SK-N-SH treated with all-trans-retinoic acid at 6 μM for 48 hours (cell line): Measurements from ENCODE around the gene GK.

Experiments used
- ATAC-seq: fragments of 200-7000 bp; cut with Tn5 transposase; 3 replicates; pipeline ENCODE4 v1.9.1; 2020; ENCODE audit warnings: mild to moderate bottlenecking, moderate library complexity
- ARNTL ChIP-seq: fragments of 450-650 bp; formaldehyde crosslinking; IDR thresholded peaks from 2 replicates; pipeline ENCODE4 v1.5.0; 2020; ENCODE audit warnings: low read depth, mild to moderate bottlenecking, moderate library complexity, borderline replicate concordance
- BACH2 ChIP-seq: fragments of 250-450 bp; sonication (Bioruptor Pico); IDR thresholded peaks from 2 replicates; pipeline ENCODE4 v1.9.0; 2021; ENCODE audit warnings: mild to moderate bottlenecking, borderline replicate concordance
- ESRRG ChIP-seq: fragments of 250-450 bp; sonication (Bioruptor Pico); IDR thresholded peaks from 2 replicates; pipeline ENCODE4 v1.6.1; 2021; ENCODE audit warnings: mild to moderate bottlenecking
- GLIS3 ChIP-seq: fragments of 250-450 bp; sonication (Bioruptor Pico); IDR thresholded peaks from 2 replicates; pipeline ENCODE4 v1.5.0; 2020; ENCODE audit warnings: mild to moderate bottlenecking, moderate library complexity
- ISL1 ChIP-seq: fragments of 250-450 bp; sonication (Bioruptor Pico); IDR thresholded peaks from 2 replicates; pipeline ENCODE4 v2.1.2; 2022; ENCODE audit warnings: mild to moderate bottlenecking, moderate library complexity
- POU6F1 ChIP-seq: fragments of 250-450 bp; sonication (Bioruptor Pico); IDR thresholded peaks from 2 replicates; pipeline ENCODE4 v1.8.0; 2021; ENCODE audit warnings: low read depth, mild to moderate bottlenecking, moderate library complexity, borderline replicate concordance
- PPARA ChIP-seq: fragments of 250-450 bp; sonication (Bioruptor Pico); IDR thresholded peaks from 2 replicates; pipeline ENCODE4 v1.5.0; 2020; ENCODE audit warnings: mild to moderate bottlenecking, borderline replicate concordance
- SNAI2 ChIP-seq: fragments of 250-450 bp; sonication (Bioruptor Pico); IDR thresholded peaks from 2 replicates; pipeline ENCODE4 v1.5.0; 2020; ENCODE audit warnings: mild to moderate bottlenecking, moderate library complexity
- TCF4 ChIP-seq: fragments of 250-450 bp; sonication (Bioruptor Pico); IDR thresholded peaks from 2 replicates; pipeline ENCODE4 v1.8.0; 2021; ENCODE audit warnings: mild to moderate bottlenecking, moderate library complexity, borderline replicate concordance
- TOX ChIP-seq: fragments of 250-450 bp; sonication (Bioruptor Pico); IDR thresholded peaks from 2 replicates; pipeline ENCODE4 v1.8.0; 2021; ENCODE audit warnings: mild to moderate bottlenecking, moderate library complexity, borderline replicate concordance
- ZC3H10 ChIP-seq: fragments of 250-450 bp; sonication (Bioruptor Pico); IDR thresholded peaks from 2 replicates; pipeline ENCODE4 v1.5.1; 2021; ENCODE audit warnings: mild to moderate bottlenecking, moderate library complexity
- ZFP30 ChIP-seq: fragments of 450-650 bp; formaldehyde crosslinking; IDR thresholded peaks from 2 replicates; pipeline ENCODE4 v1.5.0; 2022; ENCODE audit warnings: mild to moderate bottlenecking, moderate library complexity
- ZNF565 ChIP-seq: fragments of 450-650 bp; formaldehyde crosslinking; conservative IDR thresholded peaks from 2 replicates; pipeline ENCODE4 v1.5.0; 2020; ENCODE audit warnings: low read depth, mild to moderate bottlenecking, moderate library complexity
- ZNF70 ChIP-seq: fragments of 450-650 bp; formaldehyde crosslinking; IDR thresholded peaks from 2 replicates; pipeline ENCODE4 v1.5.0; 2020; ENCODE audit warnings: mild to moderate bottlenecking, moderate library complexity
- TF ChIP-seq, protein P1 (sequence below): fragments of 250-450 bp; sonication (Bioruptor Pico); IDR thresholded peaks from 2 replicates; pipeline ENCODE4 v1.5.0; 2020; ENCODE audit warnings: mild to moderate bottlenecking, moderate library complexity
- TF ChIP-seq, protein P2 (sequence below): fragments of 250-450 bp; sonication (Bioruptor Pico); IDR thresholded peaks from 2 replicates; pipeline ENCODE4 v1.5.1; 2021; ENCODE audit warnings: mild to moderate bottlenecking, moderate library complexity
- TF ChIP-seq, protein P3 (sequence below): fragments of 250-450 bp; sonication (Bioruptor Pico); IDR thresholded peaks from 2 replicates; pipeline ENCODE4 v1.8.0; 2020; ENCODE audit warnings: mild to moderate bottlenecking, moderate library complexity, borderline replicate concordance

The GK gene

GRCh38 chrX:30734782-30735181 lies 81.6 kb downstream of the GK start (continued):
- TF ChIP-seq, protein P1, sequence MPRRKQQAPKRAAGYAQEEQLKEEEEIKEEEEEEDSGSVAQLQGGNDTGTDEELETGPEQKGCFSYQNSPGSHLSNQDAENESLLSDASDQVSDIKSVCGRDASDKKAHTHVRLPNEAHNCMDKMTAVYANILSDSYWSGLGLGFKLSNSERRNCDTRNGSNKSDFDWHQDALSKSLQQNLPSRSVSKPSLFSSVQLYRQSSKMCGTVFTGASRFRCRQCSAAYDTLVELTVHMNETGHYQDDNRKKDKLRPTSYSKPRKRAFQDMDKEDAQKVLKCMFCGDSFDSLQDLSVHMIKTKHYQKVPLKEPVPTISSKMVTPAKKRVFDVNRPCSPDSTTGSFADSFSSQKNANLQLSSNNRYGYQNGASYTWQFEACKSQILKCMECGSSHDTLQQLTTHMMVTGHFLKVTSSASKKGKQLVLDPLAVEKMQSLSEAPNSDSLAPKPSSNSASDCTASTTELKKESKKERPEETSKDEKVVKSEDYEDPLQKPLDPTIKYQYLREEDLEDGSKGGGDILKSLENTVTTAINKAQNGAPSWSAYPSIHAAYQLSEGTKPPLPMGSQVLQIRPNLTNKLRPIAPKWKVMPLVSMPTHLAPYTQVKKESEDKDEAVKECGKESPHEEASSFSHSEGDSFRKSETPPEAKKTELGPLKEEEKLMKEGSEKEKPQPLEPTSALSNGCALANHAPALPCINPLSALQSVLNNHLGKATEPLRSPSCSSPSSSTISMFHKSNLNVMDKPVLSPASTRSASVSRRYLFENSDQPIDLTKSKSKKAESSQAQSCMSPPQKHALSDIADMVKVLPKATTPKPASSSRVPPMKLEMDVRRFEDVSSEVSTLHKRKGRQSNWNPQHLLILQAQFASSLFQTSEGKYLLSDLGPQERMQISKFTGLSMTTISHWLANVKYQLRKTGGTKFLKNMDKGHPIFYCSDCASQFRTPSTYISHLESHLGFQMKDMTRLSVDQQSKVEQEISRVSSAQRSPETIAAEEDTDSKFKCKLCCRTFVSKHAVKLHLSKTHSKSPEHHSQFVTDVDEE (CRISPR knock-in tag) = no peak
- TF ChIP-seq ISL1 (CRISPR knock-in tag) (no peak), BACH2 (CRISPR knock-in tag) (no peak), SNAI2 (CRISPR knock-in tag) (no peak), PPARA (no peak), POU6F1 (CRISPR knock-in tag) (no peak), ARNTL (CRISPR knock-in tag) (no peak)

GRCh38 chrX:30735839-30736238 lies 82.6 kb downstream of the GK start:
- TF ChIP-seq, protein P2, sequence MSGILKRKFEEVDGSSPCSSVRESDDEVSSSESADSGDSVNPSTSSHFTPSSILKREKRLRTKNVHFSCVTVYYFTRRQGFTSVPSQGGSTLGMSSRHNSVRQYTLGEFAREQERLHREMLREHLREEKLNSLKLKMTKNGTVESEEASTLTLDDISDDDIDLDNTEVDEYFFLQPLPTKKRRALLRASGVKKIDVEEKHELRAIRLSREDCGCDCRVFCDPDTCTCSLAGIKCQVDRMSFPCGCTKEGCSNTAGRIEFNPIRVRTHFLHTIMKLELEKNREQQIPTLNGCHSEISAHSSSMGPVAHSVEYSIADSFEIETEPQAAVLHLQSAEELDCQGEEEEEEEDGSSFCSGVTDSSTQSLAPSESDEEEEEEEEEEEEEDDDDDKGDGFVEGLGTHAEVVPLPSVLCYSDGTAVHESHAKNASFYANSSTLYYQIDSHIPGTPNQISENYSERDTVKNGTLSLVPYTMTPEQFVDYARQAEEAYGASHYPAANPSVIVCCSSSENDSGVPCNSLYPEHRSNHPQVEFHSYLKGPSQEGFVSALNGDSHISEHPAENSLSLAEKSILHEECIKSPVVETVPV (CRISPR knock-in tag) = no peak
- no peak for TF ChIP-seq SNAI2 (CRISPR knock-in tag)
- TF ChIP-seq GLIS3 (CRISPR knock-in tag) = no peak
- ATAC-seq = peak; percentile 95

DNA sequence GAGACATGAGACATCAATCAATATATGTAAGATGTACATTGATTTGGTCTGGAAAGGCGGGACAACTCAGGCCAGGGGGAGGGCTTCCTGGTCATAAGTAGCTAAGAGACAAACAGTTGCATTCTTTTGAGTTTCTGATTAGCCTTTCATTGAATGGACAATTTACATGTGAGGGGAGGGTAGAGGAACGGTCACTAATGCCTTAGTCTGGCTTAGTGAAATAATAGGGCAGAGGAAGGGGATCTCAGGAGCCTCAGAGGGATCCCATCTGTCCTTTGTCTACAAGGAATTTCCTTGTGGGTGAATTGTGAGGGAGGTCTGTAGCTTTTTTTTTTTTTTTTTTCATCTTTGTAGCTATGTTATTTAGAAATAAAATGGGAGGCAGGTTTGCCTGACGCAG lies 88.3 kb downstream of the GK start:
- TF ChIP-seq, protein P1 (CRISPR knock-in tag) = no peak
- TF ChIP-seq, protein P3, sequence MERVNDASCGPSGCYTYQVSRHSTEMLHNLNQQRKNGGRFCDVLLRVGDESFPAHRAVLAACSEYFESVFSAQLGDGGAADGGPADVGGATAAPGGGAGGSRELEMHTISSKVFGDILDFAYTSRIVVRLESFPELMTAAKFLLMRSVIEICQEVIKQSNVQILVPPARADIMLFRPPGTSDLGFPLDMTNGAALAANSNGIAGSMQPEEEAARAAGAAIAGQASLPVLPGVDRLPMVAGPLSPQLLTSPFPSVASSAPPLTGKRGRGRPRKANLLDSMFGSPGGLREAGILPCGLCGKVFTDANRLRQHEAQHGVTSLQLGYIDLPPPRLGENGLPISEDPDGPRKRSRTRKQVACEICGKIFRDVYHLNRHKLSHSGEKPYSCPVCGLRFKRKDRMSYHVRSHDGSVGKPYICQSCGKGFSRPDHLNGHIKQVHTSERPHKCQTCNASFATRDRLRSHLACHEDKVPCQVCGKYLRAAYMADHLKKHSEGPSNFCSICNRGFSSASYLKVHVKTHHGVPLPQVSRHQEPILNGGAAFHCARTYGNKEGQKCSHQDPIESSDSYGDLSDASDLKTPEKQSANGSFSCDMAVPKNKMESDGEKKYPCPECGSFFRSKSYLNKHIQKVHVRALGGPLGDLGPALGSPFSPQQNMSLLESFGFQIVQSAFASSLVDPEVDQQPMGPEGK = no peak
- TF ChIP-seq ISL1 (CRISPR knock-in tag) (no peak), ZNF565 (CRISPR knock-in tag) (no peak)
- ATAC-seq = no peak

DNA sequence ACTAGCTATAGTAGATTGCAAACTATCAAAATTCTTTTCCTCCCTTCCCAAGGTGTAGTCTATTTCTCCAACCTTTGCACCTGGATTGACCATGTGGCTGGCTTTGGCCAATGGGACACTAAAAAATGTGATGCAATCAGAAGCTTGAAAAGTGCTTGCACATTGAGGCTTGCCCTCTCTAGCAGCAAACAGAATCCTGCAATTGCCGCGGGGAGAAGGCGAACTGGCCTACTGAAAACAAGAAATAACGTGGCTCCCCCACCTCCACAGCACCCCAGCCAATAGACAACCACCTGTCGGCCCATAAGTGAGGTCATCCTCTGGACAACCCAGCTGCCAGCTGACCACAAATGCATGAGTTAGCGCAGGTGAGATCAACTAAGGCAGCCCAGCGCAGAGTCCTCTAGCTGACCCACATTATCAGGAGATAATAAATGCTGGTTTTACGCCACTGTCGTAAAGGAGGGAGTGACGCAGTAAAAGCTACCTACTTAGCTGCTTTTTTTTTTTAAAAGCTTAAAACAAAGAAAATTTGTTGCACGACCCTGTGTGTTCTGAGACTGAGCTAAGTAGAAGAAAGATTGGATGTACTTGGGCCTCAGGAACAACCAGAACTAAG lies 95.2 kb downstream of the GK start:
- no peak for ATAC-seq
- TF ChIP-seq BACH2 (CRISPR knock-in tag) (no peak), ARNTL (CRISPR knock-in tag) (no peak), ZFP30 (CRISPR knock-in tag) (no peak), ESRRG (CRISPR knock-in tag) (no peak), SNAI2 (CRISPR knock-in tag) (no peak), ZNF70 (CRISPR knock-in tag) (no peak), TOX (CRISPR knock-in tag) (no peak), TCF4 (CRISPR knock-in tag) (no peak), ISL1 (CRISPR knock-in tag) (no peak), GLIS3 (CRISPR knock-in tag) (no peak), ZC3H10 (CRISPR knock-in tag) (no peak)
- TF ChIP-seq, protein P2 (CRISPR knock-in tag) = no peak
- TF ChIP-seq, protein P1 (CRISPR knock-in tag) = no peak
